Measurements from ENCODE around the gene CNTNAP4. TPM values are rescaled to one million over a fixed set of nuclear protein-coding genes. Genes with fewer than 3 reads are reported as not detected.

CNTNAP4 gene
- total RNA-seq, 1 donor from 2014 or later = not detected

- no peaks in the 10 kb centered on the region for H3K4me1 Mint-ChIP-seq (ENCODE audit: low read depth)
- H3K27me3 Mint-ChIP-seq (ENCODE audit: low read depth) = peaks cover 4% of the 10 kb centered on the region
- no peak overlapping the region for H3K27ac Mint-ChIP-seq (ENCODE audit: unreplicated experiment)
- DNase-seq (ENCODE audit: low spot score) = no peak
- no peaks in the 10 kb centered on the region for H3K36me3 Mint-ChIP-seq (ENCODE audit: low read depth)
- no peak overlapping the region for H3K4me3 Mint-ChIP-seq (ENCODE audit: unreplicated experiment)
- no peaks in the 10 kb centered on the region for H3K9me3 Mint-ChIP-seq (ENCODE audit: low read depth)
- TF ChIP-seq CTCF (IDR thresholded peaks at IDR 0.05) = no peak
Observed at GRCh38 chr16:76287466-76287865, 10.3 kb downstream of the CNTNAP4 start.

- H3K4me1 Mint-ChIP-seq (ENCODE audit: low read depth) = peaks cover 15% of the 10 kb centered on the region
- no peaks in the 10 kb centered on the region for H3K9me3 Mint-ChIP-seq (ENCODE audit: low read depth)
- no peak overlapping the region for H3K27ac Mint-ChIP-seq (ENCODE audit: unreplicated experiment)
- H3K4me3 Mint-ChIP-seq (ENCODE audit: unreplicated experiment) = no peak overlapping the region
- DNase-seq (ENCODE audit: low spot score) = no peak
- H3K36me3 Mint-ChIP-seq (ENCODE audit: low read depth) = no peaks in the 10 kb centered on the region
- H3K27me3 Mint-ChIP-seq (ENCODE audit: low read depth) = peaks cover 7% of the 10 kb centered on the region
- TF ChIP-seq CTCF (IDR thresholded peaks at IDR 0.05) = no peak
Observed at GRCh38 chr16:76292218-76292617, 15.0 kb downstream of the CNTNAP4 start.

GRCh38 chr16:76293980-76294379 lies 16.8 kb downstream of the CNTNAP4 start:
- Mint-ChIP-seq H3K4me1 (ENCODE audit: low read depth) (peaks cover 15% of the 10 kb centered on the region), H3K27ac (ENCODE audit: unreplicated experiment) (no peak overlapping the region), H3K27me3 (ENCODE audit: low read depth) (peaks cover 3% of the 10 kb centered on the region), H3K4me3 (ENCODE audit: unreplicated experiment) (no peak overlapping the region), H3K9me3 (ENCODE audit: low read depth) (no peaks in the 10 kb centered on the region), H3K36me3 (ENCODE audit: low read depth) (no peaks in the 10 kb centered on the region)
- no peak for TF ChIP-seq CTCF (IDR thresholded peaks at IDR 0.05)
- no peak for DNase-seq (ENCODE audit: low spot score)

GRCh38 chr16:76294396-76295214 lies 17.4 kb downstream of the CNTNAP4 start:
- H3K27me3 Mint-ChIP-seq (ENCODE audit: low read depth) = peaks cover 3% of the 10 kb centered on the region
- TF ChIP-seq CTCF (IDR thresholded peaks at IDR 0.05) = no peak
- H3K36me3 Mint-ChIP-seq (ENCODE audit: low read depth) = no peaks in the 10 kb centered on the region
- H3K27ac Mint-ChIP-seq (ENCODE audit: unreplicated experiment) = no peak overlapping the region
- DNase-seq (ENCODE audit: low spot score) = no peak
- H3K9me3 Mint-ChIP-seq (ENCODE audit: low read depth) = no peaks in the 10 kb centered on the region
- H3K4me1 Mint-ChIP-seq (ENCODE audit: low read depth) = peaks cover 15% of the 10 kb centered on the region
- no peak overlapping the region for H3K4me3 Mint-ChIP-seq (ENCODE audit: unreplicated experiment)

GRCh38 chr16:76297941-76298340 lies 20.7 kb downstream of the CNTNAP4 start:
- no peak for TF ChIP-seq CTCF (IDR thresholded peaks at IDR 0.05)
- H3K36me3 Mint-ChIP-seq (ENCODE audit: low read depth) = no peaks in the 10 kb centered on the region
- DNase-seq (ENCODE audit: low spot score) = no peak
- no peak overlapping the region for H3K4me3 Mint-ChIP-seq (ENCODE audit: unreplicated experiment)
- H3K4me1 Mint-ChIP-seq (ENCODE audit: low read depth) = peaks cover 15% of the 10 kb centered on the region
- H3K9me3 Mint-ChIP-seq (ENCODE audit: low read depth) = no peaks in the 10 kb centered on the region
- H3K27ac Mint-ChIP-seq (ENCODE audit: unreplicated experiment) = no peak overlapping the region
- peaks cover 3% of the 10 kb centered on the region for H3K27me3 Mint-ChIP-seq (ENCODE audit: low read depth)

Data from chondrocyte (in vitro differentiated cells).